Measurements from ENCODE around the gene BICD1. TPM values are rescaled to one million over a fixed set of nuclear protein-coding genes. Genes with fewer than 3 reads are reported as not detected.
"Not testable (repeated sequence)": the region's sequence is repeated elsewhere in the genome, so short reads cannot be mapped to it uniquely, and the experiment has no call there.

BICD1 gene
- total and polyA plus RNA-seq, 8 donors: 13.6 to 21.2 (median 19.6) TPM

- no peak for ATAC-seq
- no peak overlapping the region for H3K4me3 ChIP-seq
- intact Hi-C loops (cut with DNase I): no loop called here
These were observed 8.5 kb upstream of the BICD1 start for GRCh38 chr12:32098112-32098511.

DNA sequence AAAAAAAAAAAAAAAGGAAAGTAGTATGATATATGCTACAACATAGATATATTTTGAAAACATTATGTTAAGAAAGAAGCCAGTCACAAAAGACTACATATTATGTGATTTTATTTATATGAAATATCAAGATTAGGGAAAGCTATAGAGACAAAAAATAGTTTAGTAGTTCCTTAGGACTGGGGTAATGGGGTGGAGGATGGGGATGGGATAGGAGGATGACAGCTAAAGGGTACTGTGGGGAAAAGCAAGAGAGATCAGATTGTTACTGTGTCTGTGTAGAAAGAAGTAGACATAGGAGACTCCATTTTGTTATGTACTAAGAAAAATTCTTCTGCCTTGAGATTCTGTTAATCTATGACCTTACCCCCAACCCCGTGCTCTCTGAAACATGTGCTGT is 7.4 kb upstream of the BICD1 start:
- H3K9me3 ChIP-seq: not testable (repeated sequence)

More at GRCh38 chr12:32098112-32098511, 8.5 kb upstream of the BICD1 start:
- DNase-seq: no peak
- Histone ChIP-seq H3K4me1 (no peaks in the 10 kb centered on the region), H3K27me3 (no peaks in the 10 kb centered on the region), H3K9me3 (no peaks in the 10 kb centered on the region), H3K36me3 (no peaks in the 10 kb centered on the region), H3K27ac (no peak overlapping the region)
- TF ChIP-seq CTCF (IDR thresholded peaks at IDR 0.05): no peak

GRCh38 chr12:32100361-32100760 is 6.3 kb upstream of the BICD1 start:
- H3K36me3 ChIP-seq: no peaks in the 10 kb centered on the region

More for the DNA sequence above, 7.4 kb upstream of the BICD1 start:
- H3K27ac ChIP-seq; H3K27me3 ChIP-seq; H3K4me3 ChIP-seq; DNase-seq; H3K4me1 ChIP-seq; ATAC-seq; intact Hi-C loops (cut with DNase I); H3K36me3 ChIP-seq: not testable (repeated sequence)

GRCh38 chr12:32100888-32101287 is 5.8 kb upstream of the BICD1 start:
- DNase-seq (no peak), ATAC-seq (no peak)
- intact Hi-C loops (cut with DNase I): no loop called here
- Histone ChIP-seq H3K36me3 (no peaks in the 10 kb centered on the region), H3K9me3 (no peaks in the 10 kb centered on the region), H3K4me1 (peaks cover 0 to 2% of the 10 kb centered on the region in 2 donors), H3K27ac (no peak overlapping the region), H3K27me3 (peaks cover 0 to 1% of the 10 kb centered on the region in 2 donors), H3K4me3 (no peak overlapping the region)
- no peak for TF ChIP-seq CTCF (IDR thresholded peaks at IDR 0.05)

More at GRCh38 chr12:32100361-32100760, 6.3 kb upstream of the BICD1 start:
- TF ChIP-seq CTCF (IDR thresholded peaks at IDR 0.05): no peak
- intact Hi-C loops (cut with DNase I): no loop called here
- DNase-seq: no peak
- Histone ChIP-seq H3K4me1 (no peaks in the 10 kb centered on the region), H3K9me3 (no peaks in the 10 kb centered on the region), H3K27me3 (no peaks in the 10 kb centered on the region), H3K27ac (no peak overlapping the region), H3K4me3 (no peak overlapping the region)
- no peak for ATAC-seq

DNA sequence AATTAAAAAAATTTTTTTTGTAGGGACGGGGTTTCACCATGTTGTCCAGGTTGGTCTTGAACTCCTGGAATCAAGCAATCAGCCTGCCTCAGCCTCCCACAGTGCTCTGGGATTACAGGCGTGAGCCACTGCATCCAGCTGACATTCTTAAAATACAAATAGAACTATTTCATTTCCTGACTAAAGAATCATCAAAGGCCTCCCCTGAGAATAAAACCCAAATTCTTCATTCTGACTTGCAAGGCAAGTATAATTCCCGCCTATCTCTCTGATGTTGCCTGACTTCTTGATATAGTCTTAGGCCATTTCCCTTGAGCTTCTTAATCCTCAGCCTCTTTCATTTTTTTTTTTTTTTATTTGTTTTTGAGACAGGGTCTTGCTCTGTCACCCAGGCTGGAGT is 4.4 kb upstream of the BICD1 start:
- Histone ChIP-seq H3K36me3 (no peaks in the 10 kb centered on the region), H3K27me3 (peaks cover 0 to 15% of the 10 kb centered on the region in 2 donors), H3K4me3 (no peak overlapping the region), H3K4me1 (peaks cover 0 to 7% of the 10 kb centered on the region in 2 donors), H3K9me3 (no peaks in the 10 kb centered on the region), H3K27ac (no peak overlapping the region)
- DNase-seq (no peak), ATAC-seq (no peak)
- no peak for TF ChIP-seq CTCF (IDR thresholded peaks at IDR 0.05)
- intact Hi-C loops (cut with DNase I): no loop called here
